ENCODE measurements around the gene ZSWIM2. TPM values are rescaled to one million over a fixed set of nuclear protein-coding genes. Genes with fewer than 3 reads are reported as not detected.
"Not testable (repeated sequence)": the region's sequence is repeated elsewhere in the genome, so short reads cannot be mapped to it uniquely, and the experiment has no call there.

The ZSWIM2 gene
- total RNA-seq, 1 experiment from 2014 or later, result not detected

- no peak for DNase-seq (ENCODE audit: low read depth)
Measured at GRCh38 chr2:186852508-186852907, 3.5 kb upstream of the ZSWIM2 start.

- DNase-seq (ENCODE audit: low read depth), result no peak
Measured at GRCh38 chr2:186842373-186842772, 6.6 kb downstream of the ZSWIM2 start.

GRCh38 chr2:186841940-186842339, 7.0 kb downstream of the ZSWIM2 start:
- DNase-seq (ENCODE audit: low read depth), result peak; percentile 9

GRCh38 chr2:186835628-186836027, 13.3 kb downstream of the ZSWIM2 start:
- no peak for DNase-seq (ENCODE audit: low read depth)

- no peak for DNase-seq (ENCODE audit: low read depth)
Measured at GRCh38 chr2:186827862-186828492, 21.0 kb downstream of the ZSWIM2 start.

GRCh38 chr2:186827411-186827810, 21.6 kb downstream of the ZSWIM2 start:
- no peak for DNase-seq (ENCODE audit: low read depth)

- DNase-seq (ENCODE audit: low read depth), result no peak
Measured at GRCh38 chr2:186822323-186822722, 26.6 kb downstream of the ZSWIM2 start.

GRCh38 chr2:186820303-186820702, 28.7 kb downstream of the ZSWIM2 start:
- peak; percentile 15 for DNase-seq (ENCODE audit: low read depth)

- not testable (repeated sequence) for DNase-seq (ENCODE audit: low read depth)
Measured at GRCh38 chr2:186811760-186812159, 37.2 kb downstream of the ZSWIM2 start.

GRCh38 chr2:186806591-186806990, 42.4 kb downstream of the ZSWIM2 start:
- no peak for DNase-seq (ENCODE audit: low read depth)

- DNase-seq (ENCODE audit: low read depth), result not testable (repeated sequence)
Measured at GRCh38 chr2:186798604-186799003, 50.4 kb downstream of the ZSWIM2 start.

GRCh38 chr2:186784930-186785329, 64.0 kb downstream of the ZSWIM2 start:
- no peak for DNase-seq (ENCODE audit: low read depth)

- DNase-seq (ENCODE audit: low read depth), result no peak
Measured at GRCh38 chr2:186783254-186783653, 65.7 kb downstream of the ZSWIM2 start.

GRCh38 chr2:186780701-186781316, 68.2 kb downstream of the ZSWIM2 start:
- peak; percentile 4 for DNase-seq (ENCODE audit: low read depth)

Other genes starting within 250 kb of the ZSWIM2 start
- gene FAM171B, start 155.1 kb downstream of the ZSWIM2 start, total RNA-seq (2014; rRNA removed; shearing (Covaris generic)), result 2.0 and 3.1 TPM in 2 replicates

All from Daoy (cell line).